GM19099 (cell line): ENCODE results near the gene YWHAH.
A peak's percentile ranks its signal among the peaks of the same experiment; 100 is the strongest.

Experiments used
- POLR2A ChIP-seq: IDR thresholded peaks from 3 replicates; pipeline ENCODE4 v1.6.1; 2011; ENCODE audit warnings: low read depth; ENCODE audit not compliant: insufficient read length; ENCODE audit errors: extremely low read depth

The YWHAH gene

GRCh38 chr22:31915586-31915985 lies 28.7 kb upstream of the YWHAH start:
- no peak for TF ChIP-seq POLR2A

- TF ChIP-seq POLR2A = peak; percentile 14
Observed at GRCh38 chr22:31917227-31917921, 27.0 kb upstream of the YWHAH start.

DNA sequence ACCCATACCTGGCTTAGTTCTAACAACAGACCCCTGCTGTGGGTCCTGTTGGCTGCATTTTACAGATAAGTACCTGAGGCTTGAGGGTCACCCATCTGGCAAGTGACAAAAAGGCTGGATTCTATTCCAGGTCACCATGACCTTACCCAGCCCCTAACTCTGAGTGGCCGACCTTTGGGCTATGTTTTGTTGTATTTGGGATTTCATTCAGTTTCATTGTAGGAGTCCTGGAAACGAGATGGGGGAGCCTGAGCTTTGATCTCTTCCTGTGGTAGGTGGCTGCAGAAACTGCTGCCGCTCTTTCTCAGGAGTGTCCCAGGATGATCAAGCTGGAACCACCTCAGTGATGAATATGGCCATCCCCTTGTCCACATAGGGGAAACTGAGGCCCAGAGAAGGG lies 24.6 kb upstream of the YWHAH start:
- TF ChIP-seq POLR2A = no peak

GRCh38 chr22:31920306-31920705 lies 24.0 kb upstream of the YWHAH start:
- TF ChIP-seq POLR2A = no peak

DNA sequence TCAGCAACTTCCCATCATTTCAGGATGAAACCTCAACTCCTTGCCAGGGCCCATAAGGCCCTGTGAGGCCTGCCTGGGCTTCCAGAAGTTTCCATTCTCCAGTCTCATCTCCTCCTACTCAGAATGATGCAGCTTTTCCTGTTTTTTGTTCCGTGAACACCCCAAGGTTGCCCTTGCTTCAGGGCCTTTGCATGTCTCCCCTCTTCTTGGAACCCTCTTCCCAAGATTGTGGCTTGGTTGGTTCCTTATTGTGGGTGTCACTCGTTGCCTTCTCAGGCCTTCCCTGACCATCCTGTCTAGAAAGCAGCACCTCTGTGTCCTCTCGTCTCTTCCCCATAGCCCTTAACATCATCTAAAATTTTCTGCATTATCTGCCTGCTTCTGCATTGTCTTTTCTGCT lies 23.2 kb upstream of the YWHAH start:
- TF ChIP-seq POLR2A = no peak

DNA sequence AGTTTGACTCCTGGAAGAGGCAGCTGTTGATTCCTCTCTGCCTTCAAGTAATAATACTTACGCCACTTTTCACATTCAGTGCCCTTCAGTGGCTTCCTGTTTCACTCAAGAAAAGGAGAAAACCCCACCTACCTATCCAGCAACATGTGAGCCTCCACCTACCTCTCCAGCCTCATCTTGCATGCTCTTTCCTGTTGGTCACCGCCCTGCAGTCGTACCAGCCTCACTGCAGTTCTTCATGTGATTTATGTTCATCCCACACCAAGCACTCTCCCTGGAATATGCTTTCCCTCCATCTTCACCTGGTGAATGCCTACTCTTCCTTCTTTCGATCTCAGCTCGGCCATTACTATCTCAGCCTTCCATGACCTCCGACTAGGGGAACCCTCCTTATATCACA lies 21.8 kb upstream of the YWHAH start:
- no peak for TF ChIP-seq POLR2A

- TF ChIP-seq POLR2A = no peak
Observed at GRCh38 chr22:31923136-31923535, 21.2 kb upstream of the YWHAH start.

GRCh38 chr22:31923747-31924146 lies 20.6 kb upstream of the YWHAH start:
- no peak for TF ChIP-seq POLR2A

DNA sequence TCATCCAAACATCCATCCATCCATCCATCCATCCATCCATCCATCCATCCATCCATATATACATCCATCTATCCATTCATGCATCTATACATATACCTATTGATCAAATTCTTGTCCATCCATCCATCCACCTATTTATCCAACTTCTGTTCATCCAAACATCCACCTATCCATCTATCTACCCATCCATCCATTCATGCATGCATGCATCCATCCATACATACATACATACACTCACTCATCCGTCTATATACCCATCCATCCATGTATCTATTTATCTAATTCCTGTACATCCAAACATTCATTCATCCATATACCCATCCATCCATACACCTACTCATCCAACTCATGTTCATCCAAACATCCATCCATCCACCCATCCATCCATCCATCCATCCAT lies 19.3 kb upstream of the YWHAH start:
- TF ChIP-seq POLR2A = no peak

GRCh38 chr22:31926024-31926423 lies 18.3 kb upstream of the YWHAH start:
- TF ChIP-seq POLR2A = no peak

GRCh38 chr22:31926969-31927368 lies 17.4 kb upstream of the YWHAH start:
- no peak for TF ChIP-seq POLR2A

GRCh38 chr22:31927562-31927961 lies 16.8 kb upstream of the YWHAH start:
- TF ChIP-seq POLR2A = no peak

DNA sequence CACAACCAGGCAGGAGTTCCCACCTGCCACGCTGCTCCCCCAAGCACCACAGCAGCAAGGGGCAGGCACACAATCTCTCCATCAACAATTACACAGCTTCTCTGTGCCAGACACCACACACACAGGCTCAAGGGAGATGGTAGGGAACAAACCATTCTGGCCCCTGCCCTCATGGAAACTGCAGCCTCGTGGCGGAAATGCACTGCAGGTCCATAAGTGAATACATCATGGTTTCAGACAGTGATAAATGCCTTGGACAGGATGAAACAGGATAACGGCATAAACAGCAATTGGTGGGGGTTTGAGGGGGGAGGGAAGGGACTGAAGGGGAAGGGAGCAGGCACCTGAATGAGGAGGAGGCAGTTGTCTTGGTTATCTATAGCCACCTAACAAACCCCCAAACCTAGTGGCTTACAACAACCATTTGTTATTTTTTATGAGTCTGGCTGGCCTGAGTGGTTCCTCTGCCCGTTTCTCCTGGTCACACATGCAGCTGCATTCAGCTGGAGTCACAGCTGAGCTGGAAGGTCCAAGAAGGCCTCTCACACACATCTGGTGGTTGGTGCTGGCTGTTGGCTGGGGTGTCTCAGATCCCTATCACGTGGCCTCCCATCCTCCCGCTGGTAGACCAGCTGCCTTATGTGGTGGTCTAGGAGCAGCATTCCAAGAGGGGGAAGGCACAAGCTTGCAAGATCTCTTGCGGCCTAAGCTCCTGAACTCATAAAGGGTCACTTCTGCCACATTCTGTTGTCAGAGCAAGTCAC lies 15.0 kb upstream of the YWHAH start:
- no peak for TF ChIP-seq POLR2A

DNA sequence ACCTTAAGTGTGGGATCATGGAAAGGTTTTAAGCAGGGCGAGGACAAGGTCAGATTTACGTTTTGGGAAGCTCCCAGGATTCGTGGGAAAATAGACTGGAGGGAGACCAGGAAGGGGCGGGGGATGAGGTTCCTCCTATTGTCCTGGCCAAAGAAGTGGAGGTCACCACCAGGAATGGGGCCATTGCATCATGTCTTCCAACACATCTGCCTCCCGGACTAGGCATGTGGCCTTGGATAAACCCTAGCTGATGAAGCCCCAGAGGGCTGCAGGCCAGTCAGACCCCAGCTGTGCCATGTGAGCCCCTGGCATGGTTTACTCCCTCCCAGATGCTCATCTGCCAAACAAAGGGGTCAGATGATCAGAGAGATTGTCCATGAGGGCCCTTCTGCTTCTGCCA lies 11.5 kb upstream of the YWHAH start:
- no peak for TF ChIP-seq POLR2A

DNA sequence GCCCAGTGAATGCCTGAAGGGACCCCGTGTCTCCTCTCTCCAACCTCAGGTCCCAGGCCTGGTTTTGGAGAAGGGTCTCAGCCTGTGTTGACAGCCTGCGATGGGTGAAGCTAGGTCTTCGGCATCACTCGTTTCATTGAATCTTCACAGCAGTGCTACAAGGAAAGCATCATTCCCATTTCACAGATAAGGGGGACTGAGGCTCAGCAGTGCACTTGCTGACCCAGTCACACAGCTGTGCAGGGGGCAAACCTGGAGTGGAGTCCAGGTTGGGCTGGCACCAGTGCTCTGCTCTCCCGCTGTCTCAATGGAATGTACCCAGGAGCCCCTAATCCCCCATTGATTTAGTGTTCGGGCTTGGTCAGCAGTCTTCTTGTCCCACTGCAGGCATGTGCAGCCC lies 10.9 kb upstream of the YWHAH start:
- no peak for TF ChIP-seq POLR2A

GRCh38 chr22:31933816-31934482 lies 10.4 kb upstream of the YWHAH start:
- no peak for TF ChIP-seq POLR2A

- no peak for TF ChIP-seq POLR2A
Observed at GRCh38 chr22:31935961-31936635, 8.2 kb upstream of the YWHAH start.
